Brain pericyte (primary cell): Measurements from ENCODE around the gene NFS1.
"Not testable (repeated sequence)": the region's sequence is repeated elsewhere in the genome, so short reads cannot be mapped to it uniquely, and the experiment has no call there.

Experiments
- DNase-seq: peaks from one replicate; pipeline ENCODE4 v3.0.0-alpha.2; 2012; ENCODE audit warnings: low read depth, low spot score

NFS1 gene

GRCh38 chr20:35710039-35710438 lies 10.9 kb upstream of the NFS1 start:
- DNase-seq = no peak

- DNase-seq = no peak
Measured at GRCh38 chr20:35709259-35709658, 10.1 kb upstream of the NFS1 start.

GRCh38 chr20:35708502-35708901 lies 9.3 kb upstream of the NFS1 start:
- DNase-seq = no peak

- DNase-seq = not testable (repeated sequence)
Measured at GRCh38 chr20:35706591-35707529, 7.7 kb upstream of the NFS1 start.

- DNase-seq = not testable (repeated sequence)
Measured at GRCh38 chr20:35705894-35706293, 6.7 kb upstream of the NFS1 start.

- no peak for DNase-seq
Measured at GRCh38 chr20:35704514-35705261, 5.5 kb upstream of the NFS1 start.

- no peak for DNase-seq
Measured at GRCh38 chr20:35702824-35703695, 3.9 kb upstream of the NFS1 start.

- DNase-seq = no peak
Measured at GRCh38 chr20:35702051-35702823, 3.1 kb upstream of the NFS1 start.

- DNase-seq = no peak
Measured at GRCh38 chr20:35700625-35701148, 1.5 kb upstream of the NFS1 start.

GRCh38 chr20:35699957-35700624 lies 939 bp upstream of the NFS1 start:
- DNase-seq = no peak

GRCh38 chr20:35698298-35699126 lies 640 bp downstream of the NFS1 start:
- no peak for DNase-seq

- DNase-seq = no peak
Measured at GRCh38 chr20:35697696-35698297, 1.4 kb downstream of the NFS1 start.

- DNase-seq = no peak
Measured at GRCh38 chr20:35695978-35696377, 3.2 kb downstream of the NFS1 start.

- DNase-seq = no peak
Measured at GRCh38 chr20:35695245-35695749, 3.9 kb downstream of the NFS1 start.

GRCh38 chr20:35690265-35690664 lies 8.9 kb downstream of the NFS1 start:
- no peak for DNase-seq

GRCh38 chr20:35686872-35687271 lies 12.3 kb downstream of the NFS1 start:
- not testable (repeated sequence) for DNase-seq

GRCh38 chr20:35685368-35685767 lies 13.8 kb downstream of the NFS1 start:
- DNase-seq = not testable (repeated sequence)

- no peak for DNase-seq
Measured at GRCh38 chr20:35681960-35682359, 17.2 kb downstream of the NFS1 start.
